22Rv1 (cell line): ENCODE data around the gene LRP8.

Experiments used
- CTCF ChIP-seq: fragments of 450-650 bp; IDR thresholded peaks from 2 replicates; pipeline ENCODE4 v1.5.1; 2017; ENCODE audit warnings: mild to moderate bottlenecking
- ZFX ChIP-seq: fragments of 450-650 bp; IDR thresholded peaks from 2 replicates; pipeline ENCODE4 v1.6.1; 2017; ENCODE audit warnings: antibody characterized with exemption, borderline replicate concordance

DNA sequence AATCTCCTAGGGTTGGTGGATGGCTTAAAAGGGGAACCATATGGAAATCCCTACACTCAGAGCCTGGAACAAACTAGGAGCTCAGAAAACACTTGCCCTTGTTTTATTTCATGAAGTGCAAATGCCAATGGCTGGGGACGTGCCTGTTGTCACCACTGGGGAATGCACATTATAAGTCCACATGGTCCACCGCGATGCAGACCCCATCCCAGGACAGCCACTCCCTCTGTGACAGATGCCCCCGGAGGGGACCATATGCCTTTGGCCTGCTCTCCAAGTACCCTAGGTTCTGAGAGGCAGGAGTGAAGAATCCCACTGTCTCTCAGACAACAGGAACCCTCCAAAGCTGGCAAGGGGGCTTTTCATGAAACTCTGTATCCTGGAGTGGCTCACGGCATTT is 42.3 kb downstream of the LRP8 start:
- TF ChIP-seq CTCF (no peak), ZFX (no peak)
